Epidermal melanocyte (primary cell): Measurements from ENCODE around the gene QSOX2.

Experiments used
- DNase-seq: peaks from one replicate; pipeline ENCODE4 v3.0.0; 2011; ENCODE audit warnings: low spot score; ENCODE audit not compliant: insufficient read length

The QSOX2 gene

DNA sequence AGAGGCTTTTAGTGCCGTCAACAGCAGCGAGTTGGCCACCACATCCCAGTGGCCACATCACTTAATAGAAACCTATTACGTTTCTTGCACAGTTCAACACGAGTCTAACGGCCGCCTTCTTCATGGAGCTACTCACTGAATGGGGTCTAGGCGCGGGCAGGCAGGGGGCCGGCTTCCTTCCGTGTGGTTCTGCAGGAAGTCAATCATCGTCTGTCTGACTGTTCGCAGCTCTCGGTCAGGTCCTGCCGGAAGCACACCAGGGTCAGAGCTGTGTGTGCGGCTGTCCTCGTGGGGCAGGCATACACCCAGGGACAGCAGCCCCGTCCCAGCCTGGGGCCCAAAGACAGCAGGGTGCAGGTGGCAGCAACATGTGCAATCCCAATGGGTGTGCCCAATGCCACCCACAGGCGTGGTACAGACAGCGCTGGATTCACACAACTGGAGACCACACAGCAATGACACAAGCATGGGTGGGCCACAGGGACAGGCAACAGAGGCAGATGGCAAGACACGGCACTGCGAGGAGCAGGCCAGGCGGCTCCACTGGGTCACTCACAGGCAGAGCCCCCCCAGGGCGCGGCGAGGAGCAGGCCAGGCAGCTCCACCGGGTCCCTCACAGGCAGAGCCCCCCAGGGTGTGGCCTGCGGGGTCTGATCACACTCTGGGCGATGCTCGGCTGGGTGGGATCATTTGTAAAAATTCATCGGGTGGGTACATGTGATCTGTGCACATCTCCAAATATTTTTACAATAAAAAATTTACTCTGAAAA lies 21.6 kb downstream of the QSOX2 start:
- DNase-seq = no peak

DNA sequence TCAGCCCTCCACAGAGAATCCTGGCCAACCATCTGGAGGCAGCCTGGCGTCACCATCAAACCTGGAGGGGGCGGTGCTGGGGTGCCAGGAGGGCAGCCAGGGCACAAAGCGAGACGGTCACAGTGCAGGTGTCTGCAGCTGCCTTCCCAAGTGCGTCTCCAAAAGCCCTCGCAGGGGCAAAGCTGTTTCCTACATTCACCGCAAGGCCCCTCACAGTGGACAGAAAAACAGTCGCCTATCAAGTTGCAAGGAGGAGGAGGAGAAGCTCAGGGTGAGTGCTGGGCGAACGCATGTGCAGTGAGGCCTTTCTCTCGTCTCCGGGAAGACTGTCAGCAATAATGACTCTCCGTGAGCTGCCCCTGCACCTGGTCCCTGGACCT lies 22.7 kb downstream of the QSOX2 start:
- DNase-seq = no peak

DNA sequence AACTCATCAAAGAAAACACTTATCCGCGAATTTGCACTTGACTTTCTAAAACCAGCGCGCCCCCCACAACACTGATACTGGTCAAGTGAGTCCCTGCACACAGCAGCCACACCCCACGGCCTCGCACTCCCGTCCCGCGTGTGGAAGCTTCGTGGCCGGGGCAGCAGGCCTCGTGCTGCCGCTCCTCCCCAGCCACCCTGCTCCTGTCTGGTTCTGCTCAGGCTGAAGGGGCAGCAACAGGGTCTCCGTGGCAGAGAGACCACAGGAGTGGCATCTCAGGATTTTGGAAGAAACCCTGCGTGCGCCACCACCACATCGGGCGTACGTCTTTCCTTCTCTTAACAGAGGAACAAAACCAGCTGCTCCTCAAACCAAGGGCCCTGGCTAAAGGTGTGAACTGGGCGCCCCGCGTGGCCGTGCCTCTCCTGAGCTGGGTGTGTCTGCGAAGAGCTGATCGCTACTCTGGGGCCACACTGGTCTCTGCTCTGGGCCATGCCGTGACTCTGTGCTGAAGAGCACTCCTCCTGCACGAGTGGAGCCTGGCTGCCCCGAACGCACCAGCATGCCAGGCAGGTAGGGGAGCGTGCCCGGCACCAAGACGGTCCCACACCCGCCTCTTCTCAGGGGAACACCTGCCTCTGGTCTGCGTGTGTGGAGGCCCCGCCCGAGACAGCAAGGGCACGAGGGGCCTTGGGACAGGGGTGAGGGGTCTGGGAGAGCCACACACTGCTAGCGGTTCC lies 23.3 kb downstream of the QSOX2 start:
- DNase-seq = no peak

DNA sequence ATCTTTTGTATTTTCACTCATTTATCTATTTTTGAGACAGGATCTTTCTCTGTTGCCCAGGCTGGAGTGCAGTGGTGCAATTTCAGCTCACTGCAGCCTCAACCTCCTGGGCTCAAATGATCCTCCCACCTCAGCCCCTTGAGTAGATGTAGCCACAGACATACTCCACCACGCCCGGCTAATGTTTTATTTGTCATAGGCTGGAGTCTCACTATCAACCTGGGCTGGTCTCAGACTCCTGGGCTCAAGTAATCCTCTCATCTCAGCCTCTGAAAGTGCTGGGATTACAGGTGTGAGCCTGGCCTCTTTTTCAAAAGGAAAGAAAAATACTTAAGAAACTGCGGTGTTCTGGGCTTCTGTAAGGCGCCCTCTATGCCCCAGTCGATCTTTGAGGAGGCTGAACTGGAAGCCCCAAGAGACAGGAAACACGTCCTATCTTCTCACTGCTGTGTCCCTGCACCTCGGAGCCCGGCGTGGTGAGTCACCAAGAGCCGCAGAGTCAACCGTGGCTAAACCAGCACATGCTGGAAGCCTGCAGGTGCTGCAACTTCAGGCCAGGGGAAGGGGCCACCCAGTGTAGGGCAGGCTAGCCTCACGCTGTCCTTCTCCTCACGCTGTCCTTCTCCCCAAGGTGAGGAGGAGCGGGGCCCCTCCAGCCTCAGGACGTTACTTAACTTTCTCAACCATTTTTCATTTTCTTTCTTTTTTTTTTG lies 25.4 kb downstream of the QSOX2 start:
- DNase-seq = no peak

DNA sequence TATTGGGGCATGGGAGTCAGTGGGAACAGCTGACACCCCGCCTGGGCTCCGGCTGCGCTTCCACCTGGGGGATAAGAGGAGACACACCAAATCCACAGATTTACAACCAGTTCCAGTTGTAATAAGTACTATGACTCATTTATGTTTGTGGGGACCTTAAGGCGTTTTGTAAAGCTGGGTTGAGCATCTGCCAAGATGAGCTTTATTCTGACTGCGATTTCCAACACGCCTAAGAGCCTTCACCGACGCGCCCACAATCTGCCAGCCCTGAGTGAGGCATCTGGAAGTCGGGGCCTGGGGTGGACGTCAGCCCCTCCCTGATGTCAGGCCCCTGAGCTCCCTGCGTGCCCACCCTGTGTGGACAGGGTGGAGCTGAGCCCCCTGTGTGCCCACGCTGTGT lies 26.3 kb downstream of the QSOX2 start:
- no peak for DNase-seq

DNA sequence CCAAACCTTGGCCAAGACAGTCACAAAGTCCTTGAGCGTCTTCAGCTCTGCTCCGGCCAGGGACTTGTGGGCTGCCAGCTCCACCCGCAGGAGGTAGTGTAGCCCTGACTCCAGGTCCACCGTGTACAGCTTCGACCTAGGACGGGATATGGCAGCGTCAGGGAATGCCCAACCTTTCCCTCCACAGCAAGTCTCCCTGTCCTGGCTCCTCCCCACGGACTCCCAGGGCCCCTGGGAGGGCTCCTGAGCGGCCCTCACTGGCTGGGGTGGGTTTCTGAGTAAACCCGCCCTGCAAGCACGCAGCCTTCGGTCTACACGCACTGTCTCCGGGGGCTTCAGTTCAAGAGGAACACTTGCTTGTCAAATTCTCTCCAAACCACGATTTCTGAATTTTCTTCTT lies 26.9 kb downstream of the QSOX2 start:
- DNase-seq = no peak

DNA sequence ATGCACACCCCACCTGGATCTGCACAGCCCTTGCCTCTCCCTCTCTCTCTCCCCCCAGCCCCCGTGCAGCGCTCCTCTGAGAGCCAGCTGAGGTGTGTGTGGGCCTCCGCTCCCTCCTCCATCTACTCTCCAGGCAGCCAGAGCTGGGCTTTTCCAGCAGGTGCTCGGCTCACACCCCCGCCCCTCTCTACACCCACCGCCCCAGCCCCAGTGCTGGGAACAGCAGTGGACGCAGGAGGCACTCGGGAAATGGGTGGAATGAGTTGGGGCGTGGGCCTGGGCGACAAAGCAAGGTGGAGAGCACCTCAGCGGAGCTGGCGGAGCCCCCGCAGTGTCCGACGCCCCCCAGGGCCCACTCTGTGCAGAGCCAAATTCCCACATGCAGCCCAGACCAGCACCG lies 27.3 kb downstream of the QSOX2 start:
- DNase-seq = no peak

DNA sequence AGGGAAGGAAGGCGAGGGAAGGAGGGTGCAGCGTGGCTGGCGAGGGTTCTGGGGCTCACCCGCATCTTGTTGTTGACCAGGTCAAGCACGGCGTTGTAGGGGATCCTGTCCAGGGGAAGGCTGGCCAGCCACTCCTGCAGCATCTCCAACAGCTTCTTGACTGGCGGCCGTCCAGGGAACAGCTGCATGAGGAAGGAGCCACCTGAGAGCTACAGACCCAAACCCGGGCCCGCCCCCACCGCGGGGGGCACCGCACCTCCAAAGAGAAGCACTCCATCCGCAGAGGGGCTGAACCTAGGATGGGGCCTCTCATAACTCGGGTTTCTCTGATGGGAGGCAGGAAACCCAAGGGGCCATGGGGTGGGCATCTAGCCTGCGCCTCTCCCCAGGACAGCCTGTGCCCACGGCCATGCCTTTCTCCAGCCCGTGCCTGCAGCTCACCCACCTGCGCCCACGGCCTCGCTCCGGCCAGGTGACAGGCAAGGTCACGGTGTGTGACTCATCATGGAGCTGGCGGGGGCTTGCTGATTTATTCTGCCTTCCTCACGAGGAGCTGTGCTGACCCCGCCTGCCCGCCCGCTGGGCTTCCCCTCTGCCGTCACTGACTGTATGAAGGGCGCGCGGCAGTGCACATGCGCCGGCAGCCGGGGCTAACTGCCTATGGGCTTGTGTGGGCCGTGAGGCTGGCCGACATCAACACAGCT lies 28.9 kb downstream of the QSOX2 start:
- DNase-seq = no peak

DNA sequence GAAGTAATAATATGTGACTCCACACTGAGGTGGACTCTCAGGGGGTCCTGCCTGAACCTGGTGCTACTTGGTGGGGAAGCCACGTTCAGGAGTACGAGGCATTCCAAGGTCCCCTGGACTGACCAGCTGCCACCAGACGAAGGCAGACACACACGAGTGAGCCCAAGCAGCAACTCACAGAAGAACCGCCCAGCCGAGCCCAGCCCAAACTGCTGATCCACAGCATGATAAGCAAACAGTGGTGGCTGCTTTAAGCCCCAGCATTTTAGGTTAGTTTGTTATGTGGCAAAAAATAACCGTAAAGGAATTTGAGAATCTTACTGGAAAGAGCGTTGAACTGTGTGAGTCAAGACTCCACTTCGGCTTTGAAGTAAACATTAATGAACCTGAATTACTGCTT lies 31.9 kb downstream of the QSOX2 start:
- no peak for DNase-seq

DNA sequence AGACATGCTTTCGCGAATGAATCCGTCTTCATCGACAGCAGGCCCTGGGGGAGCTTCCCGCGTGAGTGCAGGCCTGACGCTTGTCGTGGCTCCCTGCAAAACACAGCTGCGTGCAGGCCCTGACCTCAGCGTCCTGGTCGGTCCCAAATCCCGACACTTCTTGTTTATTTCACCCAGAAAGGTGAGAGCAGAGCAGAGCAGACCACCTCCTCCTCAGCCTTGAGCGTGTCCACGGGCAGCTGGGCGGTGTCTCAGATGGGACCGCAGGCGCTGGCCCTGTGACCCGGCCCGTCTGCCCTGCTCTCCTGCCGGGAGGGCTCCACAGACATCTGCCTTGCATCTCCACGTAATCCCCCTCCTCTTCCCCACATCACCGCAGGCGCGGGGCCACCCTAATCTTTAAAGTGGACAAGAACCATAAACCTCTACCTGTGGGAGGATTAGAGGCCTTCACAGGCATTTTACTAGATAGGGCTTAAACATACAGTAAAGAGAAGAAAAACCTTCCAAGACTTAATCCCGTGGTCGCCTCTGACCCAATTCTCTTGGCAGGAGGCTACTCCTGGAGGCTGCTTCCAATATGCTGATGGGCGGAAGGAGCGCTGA lies 33.2 kb downstream of the QSOX2 start:
- no peak for DNase-seq

DNA sequence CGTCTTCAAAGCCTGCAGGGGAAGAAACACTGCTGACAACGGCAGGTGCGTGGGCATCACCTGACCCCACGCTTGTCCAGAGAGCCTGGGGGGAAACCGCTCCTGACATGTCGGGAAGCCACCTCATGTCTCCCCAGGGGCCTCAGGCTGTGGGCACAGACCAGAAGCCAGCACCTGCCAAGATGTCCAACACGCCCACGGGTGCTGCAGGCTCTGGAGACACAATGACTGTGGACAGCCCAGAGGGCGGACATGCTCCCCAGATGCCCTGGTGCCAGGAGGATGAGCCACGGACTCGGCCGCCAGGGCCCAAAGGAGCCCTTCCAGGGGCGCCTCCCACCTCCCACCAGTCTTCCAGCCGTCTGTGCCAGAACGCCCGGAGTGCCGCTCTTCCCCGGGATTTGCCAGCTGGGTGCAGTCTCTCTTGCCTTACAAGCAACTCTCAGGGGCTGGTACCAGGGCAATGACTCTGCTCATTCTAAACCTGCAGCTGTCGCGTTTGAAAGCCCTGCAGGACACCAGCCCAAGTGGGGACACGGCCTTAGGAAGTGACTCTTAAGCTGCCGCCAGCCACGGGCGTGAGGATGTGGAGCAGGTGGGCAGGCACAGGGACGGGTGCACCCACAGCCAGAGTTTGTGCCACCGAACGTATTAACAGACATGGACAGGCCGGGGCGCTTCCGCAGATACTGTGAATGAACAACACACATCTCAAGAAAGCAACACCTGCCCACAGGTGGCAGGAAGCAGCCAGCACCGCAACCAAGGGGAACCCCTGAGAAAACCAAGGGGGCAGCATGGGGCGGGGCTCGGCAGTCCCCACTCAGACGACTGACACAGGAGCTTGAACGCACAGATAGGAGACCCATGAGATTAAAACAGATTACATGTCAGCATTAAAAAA lies 33.9 kb downstream of the QSOX2 start:
- no peak for DNase-seq

DNA sequence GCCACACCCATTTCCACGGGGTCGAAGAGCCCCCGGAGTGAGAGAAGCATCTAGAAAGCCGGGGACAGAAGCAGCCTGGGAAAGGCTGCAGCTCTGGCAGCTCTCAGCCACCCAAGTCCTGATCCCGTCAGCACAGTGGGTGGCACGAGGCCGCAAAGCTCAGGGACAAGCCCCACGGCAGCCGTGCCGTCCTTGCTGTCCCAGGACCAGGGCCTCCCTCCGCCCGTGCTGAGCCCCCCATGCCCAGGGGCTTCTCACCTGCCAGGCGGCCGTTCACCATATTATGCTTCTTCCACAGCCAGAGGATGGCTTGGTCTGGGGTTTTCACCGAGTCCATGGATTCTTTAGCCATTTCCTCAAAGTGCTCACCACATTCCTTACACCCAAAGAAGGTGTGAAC lies 34.6 kb downstream of the QSOX2 start:
- DNase-seq = no peak

DNA sequence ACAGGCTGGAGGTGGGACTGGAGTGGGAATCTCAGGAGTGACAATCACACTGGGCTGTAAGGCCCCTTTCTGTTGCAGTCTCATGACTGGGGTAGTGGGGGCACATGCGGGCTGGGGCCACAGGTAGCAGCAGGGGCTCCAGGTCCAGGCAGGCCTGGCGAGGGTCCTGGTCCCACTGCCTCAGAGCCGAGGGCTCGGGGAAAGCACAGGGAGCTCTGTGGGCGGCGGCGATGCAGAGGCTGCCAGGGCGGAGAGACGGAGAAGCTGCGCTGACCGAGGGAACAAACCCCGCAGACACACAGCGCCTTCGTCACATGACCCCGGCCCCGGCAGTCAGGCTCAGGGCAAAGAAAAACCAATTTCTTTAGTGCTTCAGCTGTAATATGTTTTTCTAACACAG lies 35.3 kb downstream of the QSOX2 start:
- DNase-seq = no peak

DNA sequence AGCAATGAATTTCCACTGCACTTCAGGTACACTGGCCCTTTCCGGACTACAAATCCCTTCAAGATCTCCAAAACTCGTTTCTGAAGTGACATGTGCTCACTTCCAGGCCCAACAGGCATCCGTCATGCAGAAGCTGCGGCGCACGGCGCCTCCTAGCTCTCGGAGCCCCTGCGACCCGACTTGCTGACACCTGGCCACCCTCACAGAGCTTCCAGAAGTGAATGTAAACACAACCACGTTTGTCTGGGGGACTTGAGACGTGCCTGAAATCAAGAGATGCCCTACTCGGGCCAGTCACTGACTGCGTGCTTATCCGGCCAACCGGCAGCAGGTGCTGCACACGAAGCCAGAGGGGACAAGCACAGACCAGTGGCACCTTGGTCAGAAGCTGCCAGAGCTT lies 35.8 kb downstream of the QSOX2 start:
- no peak for DNase-seq

DNA sequence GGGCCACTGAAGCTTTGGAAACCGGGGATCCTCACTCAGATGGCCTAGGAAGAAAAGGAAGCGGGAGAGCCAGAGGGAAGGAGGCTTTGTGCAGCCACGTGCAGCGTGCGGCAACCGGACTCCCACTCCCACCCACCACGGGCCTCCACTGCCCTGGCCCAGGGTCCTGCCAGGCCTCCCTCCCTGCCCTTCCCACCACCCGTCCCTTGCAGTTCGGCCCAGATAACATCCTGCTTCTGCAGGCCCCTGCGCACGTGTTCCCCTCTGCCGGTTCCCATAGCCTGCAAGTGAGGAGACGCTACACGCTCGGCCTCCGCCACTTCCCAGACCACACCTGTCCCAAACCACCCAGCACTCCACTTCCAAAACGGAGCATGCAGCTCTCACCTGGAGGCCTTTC lies 36.4 kb downstream of the QSOX2 start:
- DNase-seq = no peak

DNA sequence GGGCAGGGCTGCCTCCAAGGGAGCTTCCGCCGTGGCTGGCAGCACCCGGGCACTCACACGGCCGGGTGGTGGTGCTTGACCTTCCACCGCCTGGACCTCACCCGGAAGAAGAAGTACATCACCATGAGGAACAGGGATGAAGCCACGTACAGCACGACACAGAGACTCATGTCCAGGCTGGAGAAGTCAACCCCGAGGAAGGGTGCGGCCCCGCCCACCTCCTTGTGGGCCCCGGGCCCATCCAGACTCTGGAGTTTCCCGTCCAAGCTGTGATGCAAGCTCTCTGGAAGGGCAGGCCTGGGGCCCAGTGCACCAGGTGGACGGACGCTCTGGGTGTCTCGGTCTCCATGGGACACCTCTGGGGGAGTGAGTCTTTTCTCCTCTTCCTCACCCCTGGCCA lies 36.9 kb downstream of the QSOX2 start:
- no peak for DNase-seq

DNA sequence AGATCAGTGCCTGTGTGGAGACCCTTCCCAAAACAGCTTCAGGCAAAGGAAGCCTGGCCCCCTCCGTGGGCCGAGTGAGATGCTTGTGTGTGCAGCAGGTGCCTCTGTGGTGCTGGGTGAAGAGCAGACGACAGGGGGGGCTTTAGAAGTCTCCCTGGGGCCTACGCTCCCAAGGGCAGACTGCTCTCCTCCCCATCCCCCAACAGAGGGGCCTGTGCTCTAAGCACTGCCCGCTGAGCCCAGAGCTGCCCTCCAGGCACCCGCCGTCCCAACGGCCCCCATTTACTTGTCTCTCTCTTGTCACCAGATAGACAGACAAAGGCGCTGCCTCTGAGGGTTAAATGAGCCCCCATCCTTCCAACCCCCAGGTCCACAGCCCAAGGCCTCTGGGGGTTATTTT lies 38.0 kb downstream of the QSOX2 start:
- no peak for DNase-seq

DNA sequence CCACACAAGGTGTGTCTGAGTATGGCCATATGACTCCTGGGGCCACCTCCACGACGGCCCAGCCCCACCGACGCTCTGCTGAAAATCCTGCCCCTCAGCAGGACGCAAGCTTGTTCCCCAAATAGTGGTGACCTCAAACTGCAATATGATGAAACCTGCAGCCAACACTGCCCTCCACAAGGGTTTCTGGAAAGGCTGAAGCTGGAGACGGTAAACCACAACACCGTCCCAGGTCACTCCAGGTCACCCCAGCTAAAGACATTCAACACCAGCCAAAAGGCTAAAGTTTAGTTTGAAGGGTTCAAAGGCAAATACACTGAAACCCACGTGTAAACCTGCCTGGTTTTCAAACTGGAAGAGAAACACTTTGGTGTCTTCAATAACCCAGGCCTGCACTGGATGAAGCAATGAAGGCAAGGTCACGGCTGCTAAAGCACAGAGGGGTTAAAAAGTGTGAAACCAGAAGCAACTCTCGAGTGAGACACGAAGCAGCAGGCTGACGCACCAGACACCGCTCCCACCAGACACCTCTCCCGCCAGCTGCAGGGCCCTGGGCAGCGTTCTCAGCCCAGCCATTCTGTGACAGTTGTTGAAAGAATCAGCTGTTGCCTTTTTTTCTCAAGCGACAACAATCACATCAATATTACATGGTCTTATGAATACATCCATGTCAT lies 38.9 kb downstream of the QSOX2 start:
- DNase-seq = no peak

DNA sequence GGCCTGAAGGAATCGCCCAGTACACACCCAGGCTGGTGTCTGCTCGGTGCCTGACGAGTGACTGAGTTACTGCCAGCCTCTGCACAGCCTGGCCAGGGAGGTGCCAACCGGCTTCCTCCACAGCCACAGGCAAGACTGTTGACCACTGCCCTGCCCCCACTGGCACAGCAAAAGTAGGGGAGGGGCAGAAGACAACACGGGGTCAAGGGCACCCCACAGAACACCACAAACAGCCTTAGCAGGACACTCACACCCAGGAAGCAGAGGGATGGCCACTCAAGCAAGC lies 40.0 kb downstream of the QSOX2 start:
- DNase-seq = no peak
